CD1c-positive myeloid dendritic cell (primary cell): ENCODE measurements around the gene VSX2.
"Not testable (repeated sequence)": the region's sequence is repeated elsewhere in the genome, so short reads cannot be mapped to it uniquely, and the experiment has no call there.

Experiments
- DNase-seq: peaks from one replicate; pipeline ENCODE4 v3.0.0-alpha.2; 2016; ENCODE audit errors: extremely low spot score

Gene VSX2

GRCh38 chr14:74259513-74259912 lies 20.3 kb downstream of the VSX2 start:
- no peak for DNase-seq

- no peak for DNase-seq
Observed at GRCh38 chr14:74260525-74261233, 21.4 kb downstream of the VSX2 start.

GRCh38 chr14:74261288-74261687 lies 22.0 kb downstream of the VSX2 start:
- no peak for DNase-seq

GRCh38 chr14:74262076-74262475 lies 22.8 kb downstream of the VSX2 start:
- DNase-seq, result no peak

- DNase-seq, result no peak
Observed at GRCh38 chr14:74263181-74263580, 23.9 kb downstream of the VSX2 start.

- DNase-seq, result no peak
Observed at GRCh38 chr14:74263921-74264320, 24.7 kb downstream of the VSX2 start.

GRCh38 chr14:74265301-74265965 lies 26.2 kb downstream of the VSX2 start:
- DNase-seq, result no peak

- no peak for DNase-seq
Observed at GRCh38 chr14:74267588-74267987, 28.3 kb downstream of the VSX2 start.

GRCh38 chr14:74270382-74271177 lies 31.3 kb downstream of the VSX2 start:
- DNase-seq, result not testable (repeated sequence)

GRCh38 chr14:74271365-74271764 lies 32.1 kb downstream of the VSX2 start:
- DNase-seq, result no peak

- no peak for DNase-seq
Observed at GRCh38 chr14:74275241-74275841, 36.1 kb downstream of the VSX2 start.

- no peak for DNase-seq
Observed at GRCh38 chr14:74278080-74278479, 38.8 kb downstream of the VSX2 start.

- DNase-seq, result no peak
Observed at GRCh38 chr14:74281069-74281468, 41.8 kb downstream of the VSX2 start.

- no peak for DNase-seq
Observed at GRCh38 chr14:74286736-74287135, 47.5 kb downstream of the VSX2 start.

GRCh38 chr14:74289801-74290200 lies 50.6 kb downstream of the VSX2 start:
- no peak for DNase-seq

GRCh38 chr14:74290415-74290814 lies 51.2 kb downstream of the VSX2 start:
- peak; percentile 5 for DNase-seq

GRCh38 chr14:74292061-74292460 lies 52.8 kb downstream of the VSX2 start:
- DNase-seq, result no peak

- no peak for DNase-seq
Observed at GRCh38 chr14:74293606-74294005, 54.4 kb downstream of the VSX2 start.

GRCh38 chr14:74296037-74296467 lies 56.8 kb downstream of the VSX2 start:
- no peak for DNase-seq

- no peak for DNase-seq
Observed at GRCh38 chr14:74297986-74298385, 58.7 kb downstream of the VSX2 start.

GRCh38 chr14:74299061-74299545 lies 59.9 kb downstream of the VSX2 start:
- DNase-seq, result peak; percentile 2

GRCh38 chr14:74301594-74302151 lies 62.4 kb downstream of the VSX2 start:
- DNase-seq, result no peak
